SK-MEL-5 (cell line): ENCODE data around the gene RUFY4. TPM values are rescaled to one million over a fixed set of nuclear protein-coding genes. Genes with fewer than 3 reads are reported as not detected.
"Not testable (repeated sequence)": the region's sequence is repeated elsewhere in the genome, so short reads cannot be mapped to it uniquely, and the experiment has no call there.

Experiments used
- DNase-seq: peaks from one replicate; pipeline ENCODE4 v3.0.0-alpha.2; 2016; ENCODE audit warnings: low read depth, low spot score
- in situ Hi-C: cut with HindIII; loops from 2 replicates; pipeline ENCODE4 v1.10.0; 2016; ENCODE audit warnings: low sequenced_read_pairs, high pct_unique_total_duplicates, low pct_unique_long_range_greater_than_20kb
- total RNA-seq: library from RNA; depleted of rRNA; stranded (reverse); fragments of >200 nt; shearing (Covaris generic); gene quantifications from 2 replicates; pipeline ENCODE4 v1.2.3, GENCODE V29; 2014

RUFY4 gene
- total RNA-seq, 1 experiment from 2014 or later = not detected

- no peak for DNase-seq
- in situ Hi-C loops = no loop called here
These were observed 39.4 kb upstream of the RUFY4 start for GRCh38 chr2:218029366-218030360.

- in situ Hi-C loops = no loop called here
- no peak for DNase-seq
These were observed 38.5 kb upstream of the RUFY4 start for GRCh38 chr2:218030409-218031195.

DNA sequence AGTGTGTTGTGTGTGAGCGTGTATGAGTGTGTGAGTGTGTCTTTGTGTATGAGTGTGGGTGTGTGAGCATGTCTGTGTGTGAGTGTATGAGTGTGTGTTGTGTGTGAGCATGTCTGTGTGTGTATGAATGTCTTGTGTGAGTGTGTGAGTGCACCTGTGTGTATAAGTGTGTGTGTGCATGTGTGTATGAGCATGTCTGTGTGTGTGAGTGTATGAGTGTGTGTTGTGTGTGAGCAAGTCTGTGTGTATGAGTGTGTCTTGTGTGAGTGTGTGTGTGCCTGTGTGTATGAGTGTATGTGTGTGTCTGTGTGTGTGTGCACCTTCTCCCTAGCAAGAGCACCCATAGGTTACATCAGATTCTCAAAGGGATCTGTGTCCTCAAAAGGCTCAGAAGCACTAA is 37.8 kb upstream of the RUFY4 start:
- in situ Hi-C loops = no loop called here
- no peak for DNase-seq

GRCh38 chr2:218031771-218032257 is 37.2 kb upstream of the RUFY4 start:
- in situ Hi-C loops = no loop called here
- DNase-seq = no peak

DNA sequence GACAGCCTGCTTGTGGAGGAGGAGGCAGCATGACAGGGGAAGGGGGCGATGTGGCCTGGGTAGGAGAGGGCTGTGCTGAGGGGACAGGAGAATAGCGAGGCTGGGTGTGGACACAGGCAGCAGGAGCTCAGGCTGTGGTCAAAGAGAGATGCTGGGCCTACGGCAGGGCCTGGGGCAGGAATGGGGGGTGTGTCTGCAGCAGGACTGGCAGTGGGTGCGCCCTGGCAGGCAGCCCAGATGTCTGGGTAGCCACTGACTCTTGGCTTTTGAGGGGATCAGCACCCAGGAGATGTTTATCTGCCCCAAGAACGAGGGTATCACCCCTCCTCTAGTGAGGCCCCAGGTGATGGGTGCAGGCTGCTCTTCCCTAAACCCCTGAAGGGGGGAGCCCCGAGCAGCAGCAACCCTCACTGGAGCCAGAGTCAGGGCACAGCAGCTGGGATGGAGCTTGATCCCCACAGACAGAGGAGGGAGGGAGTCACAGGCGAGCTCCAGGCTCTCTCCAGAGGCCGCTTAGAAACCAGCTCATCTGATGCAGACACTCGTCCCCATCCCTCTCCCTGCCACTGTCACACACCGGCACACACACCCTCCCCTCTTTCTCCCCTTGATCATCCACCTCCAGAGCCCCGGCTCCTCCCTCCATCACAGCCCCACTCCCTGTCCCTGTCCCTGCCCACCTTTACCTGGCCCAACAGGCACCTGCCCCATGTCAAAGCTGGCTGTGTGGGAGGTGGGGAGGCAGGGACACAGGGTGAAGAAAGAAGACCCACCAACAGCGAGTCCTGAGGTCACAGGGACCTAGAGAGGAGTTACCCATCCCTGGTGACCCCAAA is 36.5 kb upstream of the RUFY4 start:
- in situ Hi-C loops = no loop called here
- DNase-seq = no peak

GRCh38 chr2:218033208-218033589 is 35.9 kb upstream of the RUFY4 start:
- no peak for DNase-seq
- in situ Hi-C loops = no loop called here

DNA sequence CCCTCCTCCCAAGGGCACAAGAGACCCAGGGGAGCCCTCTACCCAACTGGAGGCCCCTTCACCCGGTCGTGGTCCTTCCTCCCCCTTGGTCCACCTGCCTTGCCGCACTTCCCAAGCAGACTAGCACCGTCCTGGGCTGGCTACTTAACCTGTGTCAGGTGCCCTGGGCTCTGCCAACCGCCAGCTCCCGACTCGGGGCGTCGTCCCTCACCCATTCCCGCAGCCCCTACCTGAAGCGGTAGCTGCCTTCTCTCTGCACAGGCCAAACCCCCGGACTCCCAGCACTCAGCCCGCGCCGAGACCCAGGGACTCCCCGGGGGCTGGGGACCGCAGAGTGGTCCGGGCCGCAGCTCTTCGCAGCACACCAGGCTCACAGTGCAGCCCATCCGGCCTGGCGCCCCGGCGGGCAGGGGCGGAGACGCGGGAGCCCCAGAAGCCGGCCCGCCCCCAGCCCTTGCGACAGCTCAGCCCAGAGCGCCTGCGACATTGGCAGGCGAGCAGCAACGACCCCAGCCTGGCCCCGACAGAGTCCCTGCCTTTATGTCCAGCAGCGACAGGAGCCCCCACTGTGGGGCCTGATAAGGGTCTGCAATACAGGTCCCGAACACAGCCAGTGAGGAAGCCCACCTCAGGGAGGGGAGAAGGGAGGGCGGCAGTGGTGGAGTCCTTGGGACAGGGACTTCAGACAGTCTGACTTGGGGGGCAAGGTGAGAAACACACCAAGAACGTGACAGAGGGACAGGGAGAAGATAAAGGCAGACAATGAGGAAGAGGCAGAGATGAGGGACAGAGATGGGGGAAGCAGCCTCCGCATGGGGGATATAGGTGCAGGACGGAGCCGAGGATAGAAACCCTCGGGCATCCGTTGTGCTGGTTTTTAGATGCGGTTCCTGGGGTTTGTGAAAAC is 35.2 kb upstream of the RUFY4 start:
- in situ Hi-C loops = no loop called here
- no peak for DNase-seq

DNA sequence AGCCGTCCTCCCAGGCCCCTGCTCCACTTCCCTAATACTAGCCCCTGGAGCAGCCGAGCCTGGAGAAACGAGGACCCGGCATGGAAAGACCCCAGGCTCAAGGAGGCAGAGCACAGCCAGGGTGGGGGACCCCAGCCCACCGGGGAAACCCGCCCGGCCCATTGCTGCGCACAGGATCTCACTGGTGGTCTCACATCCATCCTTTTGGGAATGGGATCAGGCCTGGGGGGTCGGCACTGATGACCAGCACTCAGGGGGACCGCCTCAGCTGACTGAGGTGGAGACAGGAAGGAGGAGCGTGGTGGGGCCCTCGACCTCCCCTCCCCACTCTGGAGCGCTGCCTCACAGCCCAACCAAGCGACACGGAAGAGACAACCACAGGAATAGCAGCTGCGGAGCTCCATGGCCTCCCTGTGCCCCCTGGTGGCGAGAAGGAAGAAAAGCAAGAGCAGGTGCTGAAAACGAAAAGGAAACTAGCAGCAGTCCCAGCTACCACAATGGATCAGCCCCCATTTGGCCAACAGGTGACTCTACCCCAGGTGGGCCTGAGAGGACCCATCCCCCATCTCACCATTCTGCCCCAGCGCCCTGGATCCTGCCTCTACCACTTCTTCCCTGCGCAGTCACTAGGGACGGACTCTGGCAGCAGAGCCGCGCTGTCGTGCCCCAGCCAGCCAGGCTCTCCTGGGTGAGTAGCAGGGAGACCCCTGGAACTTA is 34.4 kb upstream of the RUFY4 start:
- in situ Hi-C loops = not testable (repeated sequence)
- peak; percentile 69 for DNase-seq

GRCh38 chr2:218035463-218036100 is 33.5 kb upstream of the RUFY4 start:
- no peak for DNase-seq
- in situ Hi-C loops = no loop called here

GRCh38 chr2:218036371-218036770 is 32.7 kb upstream of the RUFY4 start:
- peak; percentile 31 for DNase-seq
- in situ Hi-C loops = no loop called here

- in situ Hi-C loops = no loop called here
- DNase-seq = no peak
These were observed 29.9 kb upstream of the RUFY4 start for GRCh38 chr2:218039171-218039570.

- in situ Hi-C loops = no loop called here
- no peak for DNase-seq
These were observed 28.2 kb upstream of the RUFY4 start for GRCh38 chr2:218040883-218041282.

DNA sequence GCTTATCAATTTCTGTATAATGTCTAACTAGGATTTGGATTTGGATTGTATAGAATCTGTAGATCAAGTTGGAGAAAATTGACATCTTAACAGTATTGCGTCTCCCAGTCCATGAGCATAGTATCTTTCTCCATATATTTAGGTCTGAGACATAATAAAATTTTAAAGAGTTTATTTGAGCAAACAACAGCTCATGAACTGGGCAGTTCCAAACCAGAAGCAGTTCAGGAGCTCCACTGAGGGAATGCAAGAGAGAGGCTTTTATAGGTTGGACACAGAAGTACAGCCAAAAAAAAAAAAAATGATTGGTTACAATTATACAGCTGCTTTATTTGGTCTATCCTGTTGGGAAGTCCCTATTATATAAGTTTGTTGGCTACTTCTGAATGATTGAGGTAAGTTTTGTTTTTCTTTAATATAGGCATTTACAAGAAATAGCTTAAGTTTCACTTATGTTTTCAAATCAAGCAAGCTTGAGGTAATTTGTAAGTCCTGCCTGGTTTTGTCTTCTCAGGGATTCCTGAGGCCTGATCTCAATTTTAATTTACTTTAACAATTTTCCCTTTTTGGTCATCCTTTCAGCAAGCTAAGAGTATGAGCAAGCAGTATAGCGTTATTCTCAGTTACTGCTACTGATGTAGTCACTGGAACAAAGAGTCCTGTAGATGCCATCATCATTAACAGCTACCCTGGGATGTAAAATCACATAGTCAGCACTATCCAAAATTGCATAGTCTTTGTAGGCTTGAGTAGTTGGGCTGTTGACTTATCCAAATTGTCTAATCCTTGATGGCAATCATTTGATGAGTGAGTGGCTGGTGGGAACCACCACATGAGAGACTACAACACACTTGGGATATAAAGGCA is 27.5 kb upstream of the RUFY4 start:
- no peak for DNase-seq
- in situ Hi-C loops = no loop called here

DNA sequence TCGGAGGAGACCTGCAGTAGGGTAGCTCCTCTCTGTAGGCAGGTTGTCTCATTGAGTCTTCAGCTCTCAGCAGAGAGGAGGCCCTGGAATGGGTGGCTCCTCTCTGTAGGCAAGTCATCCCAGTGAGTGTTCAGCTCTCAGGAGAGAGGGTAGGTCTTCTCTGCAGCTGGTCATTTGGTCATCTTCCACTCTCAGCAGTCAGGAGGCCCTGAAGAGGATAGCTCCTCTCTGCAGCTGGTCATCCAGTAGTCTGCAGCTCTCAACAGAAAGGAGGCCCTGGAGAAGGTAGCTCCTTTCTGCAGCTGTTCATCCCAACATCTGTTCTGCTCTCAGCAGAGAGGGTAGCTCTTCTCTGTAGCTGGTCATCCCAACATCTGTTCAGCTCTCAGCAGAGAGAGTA is 26.0 kb upstream of the RUFY4 start:
- in situ Hi-C loops = no loop called here
- no peak for DNase-seq

DNA sequence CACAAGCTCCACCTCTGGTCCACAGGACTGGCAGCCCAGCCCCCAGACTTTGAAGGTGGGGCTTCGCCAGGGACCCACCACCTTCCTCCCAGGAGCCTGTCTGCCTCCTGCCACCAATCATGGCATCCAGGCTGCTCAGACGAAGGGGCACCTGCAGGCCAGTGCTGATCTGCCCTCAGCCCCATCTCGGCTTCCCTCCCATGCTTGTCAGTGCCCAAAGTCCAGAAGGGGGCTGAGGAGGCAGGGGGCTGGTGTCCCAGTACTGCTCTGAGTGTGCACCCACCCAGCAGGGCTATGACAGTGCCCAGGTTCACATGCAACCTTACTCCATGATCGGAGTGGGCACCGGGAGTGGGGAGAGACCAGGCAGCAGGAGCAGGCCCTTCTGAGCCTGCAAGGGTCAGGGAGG is 25.3 kb upstream of the RUFY4 start:
- in situ Hi-C loops = no loop called here

More for the DNA sequence above, 25.3 kb upstream of the RUFY4 start:
- DNase-seq = no peak
